Neural cell (in vitro differentiated cells): Measurements from ENCODE around the gene RESF1.

ENCODE experiments used
- CTCF ChIP-seq: fragments of 450-650 bp; IDR thresholded peaks from 2 replicates; pipeline ENCODE4 v1.5.1; 2014; ENCODE audit warnings: antibody characterized with exemption, mild to moderate bottlenecking, moderate library complexity; ENCODE audit not compliant: poor library complexity, severe bottlenecking
- EP300 ChIP-seq: fragments of 450-650 bp; conservative IDR thresholded peaks from 2 replicates; pipeline ENCODE4 v1.6.1; 2014; ENCODE audit warnings: antibody characterized with exemption, mild to moderate bottlenecking, moderate library complexity; ENCODE audit not compliant: poor library complexity, severe bottlenecking
- EZH2 ChIP-seq: fragments of 200-600, 300-800 bp; shearing (Covaris generic), sonication (generic); IDR thresholded peaks from 2 replicates; pipeline ENCODE4 v1.6.1; 2014; ENCODE audit warnings: antibody characterized with exemption, low read length, borderline replicate concordance, mild to moderate bottlenecking; ENCODE audit not compliant: insufficient read depth, poor library complexity, severe bottlenecking
- RAD21 ChIP-seq: fragments of 450-650 bp; conservative IDR thresholded peaks from 2 replicates; pipeline ENCODE4 v1.6.1; 2014; ENCODE audit warnings: antibody characterized with exemption, mild to moderate bottlenecking, moderate library complexity
- REST ChIP-seq: IDR thresholded peaks from 2 replicates; pipeline ENCODE4 v1.6.1; 2012; ENCODE audit warnings: borderline replicate concordance
- SMC3 ChIP-seq: fragments of 450-650 bp; conservative IDR thresholded peaks from 2 replicates; pipeline ENCODE4 v1.6.1; 2014; ENCODE audit warnings: antibody characterized with exemption, mild to moderate bottlenecking, moderate library complexity; ENCODE audit not compliant: poor library complexity
- TAF1 ChIP-seq: IDR thresholded peaks from 2 replicates; pipeline ENCODE4 v1.6.1; 2012; ENCODE audit warnings: low read depth

- TF ChIP-seq CTCF = no peak
- no peak for TF ChIP-seq TAF1
- TF ChIP-seq REST = no peak
- no peak for TF ChIP-seq RAD21
- no peak for TF ChIP-seq SMC3
- TF ChIP-seq EZH2 = no peak
- no peak for TF ChIP-seq EP300
These were observed 36.2 kb upstream of the RESF1 start for GRCh38 chr12:31923063-31923412.
